Fibroblast of skin of back (primary cell): ENCODE results near the gene SYCP2.

Source experiments
- DNase-seq: peaks from one replicate; pipeline ENCODE4 v3.0.0-alpha.2; 2013

Gene SYCP2

GRCh38 chr20:59822291-59823029 is 111.0 kb downstream of the SYCP2 start:
- no peak for DNase-seq

GRCh38 chr20:59821788-59822187 is 111.6 kb downstream of the SYCP2 start:
- no peak for DNase-seq

- DNase-seq: no peak
Measured at GRCh38 chr20:59821201-59821600, 112.2 kb downstream of the SYCP2 start.

- no peak for DNase-seq
Measured at GRCh38 chr20:59820204-59821041, 113.0 kb downstream of the SYCP2 start.

DNA sequence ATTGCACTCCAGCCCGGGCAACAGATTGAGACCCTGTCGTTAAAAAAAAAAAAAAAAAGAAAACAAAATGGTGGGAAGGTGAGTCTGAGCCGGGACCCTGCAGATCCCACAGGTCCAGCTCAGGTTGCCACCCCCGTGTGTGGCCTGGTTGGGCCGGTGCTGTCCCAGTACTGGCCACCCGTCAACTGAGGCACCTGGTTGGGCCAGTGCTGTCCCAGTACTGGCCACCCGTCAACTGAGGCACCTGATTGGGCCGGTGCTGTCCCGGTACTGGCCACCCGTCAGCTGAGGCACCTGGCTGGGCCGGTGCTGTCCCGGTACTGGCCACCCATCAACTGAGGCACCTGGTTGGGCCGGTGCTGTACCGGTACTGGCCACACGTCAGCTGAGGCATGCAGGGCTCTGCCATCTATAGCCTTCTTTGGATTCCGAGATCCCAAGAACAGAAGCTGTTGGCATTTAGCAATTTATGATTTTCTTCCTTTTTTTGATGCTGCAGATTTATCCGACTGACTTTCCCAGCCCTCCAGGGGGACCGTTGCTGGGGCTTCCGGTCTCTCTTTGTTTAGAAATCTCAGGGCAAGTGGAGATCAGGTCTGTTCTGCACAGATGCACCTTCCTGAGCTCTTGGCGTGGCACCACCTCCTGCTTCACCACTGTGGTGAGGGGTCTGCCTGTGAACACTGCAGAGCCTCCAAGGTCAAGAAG is 113.8 kb downstream of the SYCP2 start:
- no peak for DNase-seq

DNA sequence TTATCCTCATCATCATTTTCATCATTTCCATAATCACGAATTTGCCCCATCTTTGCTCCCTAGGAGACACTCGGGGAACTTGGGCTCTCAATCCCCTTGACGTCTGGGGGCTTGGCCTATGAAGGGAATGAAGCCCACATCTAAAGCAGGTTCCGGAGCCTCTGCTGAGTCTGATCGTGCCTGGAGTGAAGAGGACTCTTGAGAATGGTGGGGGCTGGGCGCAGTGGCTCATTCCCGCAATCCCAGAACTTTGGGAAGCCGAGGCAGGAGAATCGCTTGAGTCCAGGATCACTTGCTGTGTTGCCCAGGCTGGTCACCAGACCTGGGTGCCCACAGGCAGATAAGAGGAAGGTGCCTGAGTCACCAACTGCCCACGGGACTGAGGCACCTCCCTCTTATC is 114.5 kb downstream of the SYCP2 start:
- DNase-seq: no peak

DNA sequence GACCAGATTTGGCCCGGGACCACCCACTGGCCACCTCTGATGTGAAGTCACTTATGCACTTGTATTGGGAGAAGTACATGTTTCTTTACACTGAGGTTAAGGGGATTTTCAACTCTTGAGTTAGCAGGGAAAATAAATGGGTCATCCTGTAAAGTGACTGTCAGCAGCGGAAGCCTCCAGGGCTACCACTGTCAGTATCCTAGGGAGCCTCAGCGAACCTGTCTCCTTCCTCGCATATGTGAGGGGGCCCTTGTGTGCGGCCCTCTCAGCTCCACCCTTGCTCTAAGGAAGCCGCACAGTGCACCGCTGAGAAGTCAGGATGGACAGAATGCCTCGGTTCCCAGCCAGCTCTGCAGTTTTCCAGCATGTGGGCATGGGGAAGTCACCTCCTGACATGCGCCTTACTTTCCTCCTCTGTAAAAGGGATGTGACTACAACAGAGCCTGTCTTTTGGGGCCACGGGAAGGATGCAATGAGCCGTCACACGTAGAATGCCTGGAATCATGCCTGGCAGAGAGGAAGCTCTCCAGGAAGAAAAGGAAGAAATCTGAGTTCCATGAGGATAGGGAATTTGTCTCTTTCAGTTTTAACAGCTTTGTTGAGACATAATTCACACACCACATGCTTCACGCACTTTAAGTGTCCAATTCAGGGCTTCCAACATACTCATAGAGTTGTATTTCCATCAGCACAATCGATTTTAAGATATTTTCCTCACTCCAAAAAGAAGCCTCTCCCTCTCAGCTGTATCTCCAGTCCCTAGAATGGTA is 115.4 kb downstream of the SYCP2 start:
- no peak for DNase-seq

DNA sequence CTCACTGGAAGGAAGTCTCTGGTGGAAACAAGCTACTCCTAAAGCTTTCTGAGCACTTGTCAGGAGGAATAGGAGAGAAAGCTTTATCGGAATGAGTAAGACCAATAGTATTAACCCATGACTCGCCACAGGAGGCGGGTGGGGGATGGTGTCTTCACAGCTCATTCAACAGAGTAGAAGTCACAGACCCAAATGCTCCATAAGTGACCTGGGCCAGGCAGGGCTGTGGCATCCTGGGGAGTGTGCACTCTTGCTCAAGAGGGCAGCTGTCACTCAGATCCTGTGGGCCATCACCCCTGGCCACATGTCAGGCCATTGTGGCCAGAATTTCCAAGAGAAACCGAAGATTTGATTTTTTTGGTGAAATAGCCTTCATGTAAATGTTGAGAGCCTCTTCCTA is 116.0 kb downstream of the SYCP2 start:
- no peak for DNase-seq

- no peak for DNase-seq
Measured at GRCh38 chr20:59816146-59816738, 117.2 kb downstream of the SYCP2 start.

GRCh38 chr20:59814840-59815340 is 118.5 kb downstream of the SYCP2 start:
- no peak for DNase-seq

DNA sequence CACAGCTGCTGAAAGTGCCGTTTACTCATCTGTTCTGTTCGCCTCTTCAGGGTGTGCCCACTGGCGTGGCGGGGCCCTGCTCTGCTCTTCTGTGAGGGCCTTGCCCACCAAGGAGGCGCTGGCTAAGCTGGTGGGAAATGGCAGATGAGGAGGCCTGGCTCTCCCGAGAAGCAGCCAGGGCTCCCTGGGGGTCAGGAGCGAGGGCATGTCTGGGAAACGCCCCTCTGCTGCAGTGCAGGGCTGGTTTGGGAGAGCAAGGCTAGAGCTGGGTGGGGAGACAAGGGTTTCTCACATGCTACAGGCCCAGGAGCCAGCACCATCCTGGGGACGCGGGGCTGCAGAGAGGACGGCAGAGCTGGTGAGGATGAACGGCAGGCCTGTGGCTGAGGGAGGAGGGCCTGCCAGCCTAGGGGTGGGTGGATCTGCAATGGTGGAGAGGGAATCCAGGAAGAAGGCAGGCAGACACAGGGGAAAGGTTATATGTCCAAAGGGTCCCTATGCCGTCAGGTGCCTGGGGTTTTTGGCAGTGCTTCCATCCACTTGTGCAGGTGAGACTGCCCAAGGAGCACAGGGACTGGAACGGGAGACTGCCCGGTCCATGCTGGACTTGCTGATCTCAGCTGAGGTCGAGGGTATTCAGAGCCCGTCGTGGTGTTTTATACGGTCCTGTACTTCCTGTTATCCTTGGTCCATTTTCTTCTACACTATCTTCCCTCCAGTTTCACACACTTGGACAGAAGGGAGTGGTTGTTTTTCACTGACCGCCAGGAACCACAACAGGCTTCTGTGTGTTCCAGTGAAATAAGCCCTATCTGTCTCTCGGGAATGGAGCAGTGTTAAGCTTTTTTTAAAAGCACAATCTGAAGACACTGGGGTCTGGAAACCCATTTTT is 119.2 kb downstream of the SYCP2 start:
- DNase-seq: no peak
